GM19397 (cell line): ENCODE measurements around the gene CYP2A13.
"Not testable (repeated sequence)": the region's sequence is repeated elsewhere in the genome, so short reads cannot be mapped to it uniquely, and the experiment has no call there.

Source experiments
- ATAC-seq: cut with Tn5 transposase; IDR thresholded peaks from one replicate; pipeline ENCODE4 v1.9.1; 2021; ENCODE audit warnings: mild to moderate bottlenecking, moderate library complexity; ENCODE audit not compliant: unreplicated experiment

CYP2A13 gene

GRCh38 chr19:41116261-41116660 is 28.0 kb downstream of the CYP2A13 start:
- ATAC-seq: no peak

GRCh38 chr19:41120929-41121911 is 33.0 kb downstream of the CYP2A13 start:
- not testable (repeated sequence) for ATAC-seq

- not testable (repeated sequence) for ATAC-seq
Measured at GRCh38 chr19:41122846-41123245, 34.6 kb downstream of the CYP2A13 start.

- ATAC-seq: no peak
Measured at GRCh38 chr19:41123716-41124294, 35.6 kb downstream of the CYP2A13 start.

- not testable (repeated sequence) for ATAC-seq
Measured at GRCh38 chr19:41126765-41127203, 38.5 kb downstream of the CYP2A13 start.

GRCh38 chr19:41127362-41127761 is 39.1 kb downstream of the CYP2A13 start:
- ATAC-seq: not testable (repeated sequence)

GRCh38 chr19:41127801-41128300 is 39.6 kb downstream of the CYP2A13 start:
- not testable (repeated sequence) for ATAC-seq

- ATAC-seq: no peak
Measured at GRCh38 chr19:41128692-41129091, 40.4 kb downstream of the CYP2A13 start.

- ATAC-seq: no peak
Measured at GRCh38 chr19:41131186-41131585, 42.9 kb downstream of the CYP2A13 start.

- ATAC-seq: no peak
Measured at GRCh38 chr19:41133260-41133659, 45.0 kb downstream of the CYP2A13 start.

GRCh38 chr19:41134616-41135015 is 46.4 kb downstream of the CYP2A13 start:
- no peak for ATAC-seq

- not testable (repeated sequence) for ATAC-seq
Measured at GRCh38 chr19:41135390-41136384, 47.4 kb downstream of the CYP2A13 start.

- no peak for ATAC-seq
Measured at GRCh38 chr19:41136636-41137455, 48.6 kb downstream of the CYP2A13 start.

- no peak for ATAC-seq
Measured at GRCh38 chr19:41144403-41144802, 56.2 kb downstream of the CYP2A13 start.
